ENCODE measurements around the gene PLA2G7. TPM values are rescaled to one million over a fixed set of nuclear protein-coding genes. Genes with fewer than 3 reads are reported as not detected.
A peak's percentile ranks its signal among the peaks of the same experiment; 100 is the strongest.

PLA2G7 gene
- total and polyA plus RNA-seq, 5 donors: 0.16 to 0.71 (median 0.34) TPM

DNA sequence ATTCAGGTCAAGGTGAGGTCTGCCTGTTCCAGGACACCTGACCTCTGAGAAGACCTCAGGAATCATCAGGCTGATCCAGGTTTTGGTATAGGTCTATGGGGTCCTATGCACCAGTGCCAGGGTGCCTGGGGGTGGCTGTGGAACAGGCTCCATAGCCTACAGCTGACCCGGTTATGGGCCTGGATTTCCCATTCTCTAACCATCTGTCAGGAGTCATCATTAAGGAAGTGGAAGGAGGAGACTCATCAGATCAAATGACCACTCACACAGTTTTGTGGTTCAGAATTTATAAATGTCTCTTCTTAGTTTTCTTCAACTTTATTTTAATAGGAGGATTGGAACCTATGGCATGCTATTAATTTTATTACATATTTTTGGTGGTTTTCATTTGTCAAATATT is 14.8 kb downstream of the PLA2G7 start:
- WGBS: 68% methylated on average over 1 of the region's 1 CpG
- ATAC-seq (no peak), DNase-seq (peak in 1 of 3 donors; percentile 36)
- intact Hi-C loops (cut with DNase I): no loop called here
- H3K9me3 ChIP-seq (ENCODE audit: control insufficient read depth, low read length): no peaks in the 10 kb centered on the region
- no peak overlapping the region for H3K4me3 ChIP-seq (ENCODE audit: low read length)
- no peaks in the 10 kb centered on the region for H3K27me3 ChIP-seq (ENCODE audit: control insufficient read depth, insufficient read depth)
- no peak overlapping the region for H3K27ac ChIP-seq (ENCODE audit: low read length)
- no peaks in the 10 kb centered on the region for H3K4me1 ChIP-seq (ENCODE audit: control insufficient read depth, insufficient read depth, low read length)

- H3K27ac ChIP-seq (ENCODE audit: low read length): no peak overlapping the region
- DNase-seq (no peak), ATAC-seq (no peak)
- H3K9me3 ChIP-seq (ENCODE audit: control insufficient read depth, low read length): no peaks in the 10 kb centered on the region
- no peaks in the 10 kb centered on the region for H3K4me1 ChIP-seq (ENCODE audit: control insufficient read depth, insufficient read depth, low read length)
- 39% methylated on average over 1 of the region's 1 CpG for WGBS
- intact Hi-C loops (cut with DNase I): no loop called here
- no peaks in the 10 kb centered on the region for H3K27me3 ChIP-seq (ENCODE audit: control insufficient read depth, insufficient read depth)
- no peak overlapping the region for H3K4me3 ChIP-seq (ENCODE audit: low read length)
Measured at GRCh38 chr6:46719099-46719498, 16.1 kb downstream of the PLA2G7 start.

DNA sequence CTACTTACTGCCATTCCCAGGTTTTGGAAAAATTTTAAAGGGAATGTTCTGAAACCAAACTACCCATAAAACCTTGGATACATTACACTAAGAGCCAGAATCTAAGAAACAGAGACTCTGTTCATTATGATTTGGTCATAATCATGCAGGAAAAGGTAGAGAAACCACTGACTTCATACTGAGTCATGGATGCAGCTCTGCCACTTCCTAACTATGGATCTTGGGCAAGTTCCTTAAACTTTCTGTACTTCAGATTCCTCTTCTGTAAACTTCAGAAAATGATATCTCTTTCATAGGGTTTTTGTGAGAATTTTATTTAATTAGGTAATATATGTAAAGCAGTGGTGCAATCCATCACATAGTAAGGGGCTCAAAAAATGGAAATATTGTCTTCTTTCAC is 20.0 kb downstream of the PLA2G7 start:
- no peak overlapping the region for H3K27ac ChIP-seq (ENCODE audit: low read length)
- no peak for ATAC-seq

DNA sequence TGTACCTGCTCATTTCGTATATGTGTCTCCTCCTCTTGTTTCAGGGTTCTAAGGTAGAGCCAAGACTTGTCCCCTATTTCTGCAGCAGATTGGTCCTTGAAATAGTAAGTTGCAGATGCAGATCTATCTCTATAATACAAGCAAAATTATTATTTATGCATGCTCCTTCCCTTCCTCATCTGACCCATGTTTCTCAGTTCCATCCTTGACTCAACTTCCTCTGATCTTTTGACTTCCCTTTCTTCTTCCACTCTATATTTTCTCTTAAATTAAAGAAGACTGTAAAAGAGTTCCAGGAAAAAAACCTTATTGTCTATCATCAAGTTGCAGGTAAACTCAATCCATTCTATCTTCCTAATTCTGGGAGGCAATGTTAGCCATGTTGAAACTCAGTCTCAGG is 23.7 kb downstream of the PLA2G7 start:
- Histone ChIP-seq H3K27ac (ENCODE audit: low read length) (no peak overlapping the region), H3K4me1 (ENCODE audit: control insufficient read depth, insufficient read depth, low read length) (no peaks in the 10 kb centered on the region), H3K27me3 (ENCODE audit: control insufficient read depth, insufficient read depth) (no peaks in the 10 kb centered on the region), H3K4me3 (ENCODE audit: low read length) (no peak overlapping the region), H3K9me3 (ENCODE audit: control insufficient read depth, low read length) (no peaks in the 10 kb centered on the region)
- intact Hi-C loops (cut with DNase I): no loop called here
- WGBS: 79% methylated on average over 1 of the region's 1 CpG
- DNase-seq (no peak), ATAC-seq (no peak)

More for the DNA sequence above, 20.0 kb downstream of the PLA2G7 start:
- H3K4me1 ChIP-seq (ENCODE audit: control insufficient read depth, insufficient read depth, low read length): no peaks in the 10 kb centered on the region
- no peaks in the 10 kb centered on the region for H3K27me3 ChIP-seq (ENCODE audit: control insufficient read depth, insufficient read depth)
- H3K9me3 ChIP-seq (ENCODE audit: control insufficient read depth, low read length): no peaks in the 10 kb centered on the region
- no peak for DNase-seq
- intact Hi-C loops (cut with DNase I): no loop called here
- no peak overlapping the region for H3K4me3 ChIP-seq (ENCODE audit: low read length)

DNA sequence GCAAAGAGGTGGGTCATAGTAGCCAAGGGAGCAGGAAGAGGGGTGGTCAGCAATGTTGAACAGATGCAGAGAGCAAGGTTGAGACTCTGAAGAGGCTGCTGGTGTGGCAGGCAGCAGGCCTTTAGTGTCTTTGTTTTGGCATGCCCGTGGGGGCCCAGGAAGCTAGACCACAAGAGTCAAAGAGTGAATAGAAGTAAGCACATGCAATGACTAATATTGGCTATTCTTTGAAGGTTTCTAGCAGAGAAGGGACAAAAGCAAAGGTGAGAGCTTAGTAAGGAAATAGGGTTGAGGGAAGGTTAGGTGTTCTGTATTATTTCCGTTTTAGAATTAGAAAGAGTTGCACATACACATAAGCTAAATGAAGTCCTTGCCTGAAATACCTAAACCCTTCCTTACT is 28.7 kb downstream of the PLA2G7 start:
- H3K27me3 ChIP-seq (ENCODE audit: control insufficient read depth, insufficient read depth): no peaks in the 10 kb centered on the region
- H3K4me1 ChIP-seq (ENCODE audit: control insufficient read depth, insufficient read depth, low read length): no peaks in the 10 kb centered on the region
- H3K27ac ChIP-seq (ENCODE audit: low read length): no peak overlapping the region
- H3K4me3 ChIP-seq (ENCODE audit: low read length): no peak overlapping the region
- intact Hi-C loops (cut with DNase I): loop anchor here in 2 of 4 donors (10.0 kb wide), 2 partner anchors 68 to 78 kb away; no protein-coding TSS in a partner anchor
- ATAC-seq (no peak), DNase-seq (no peak)
- no peaks in the 10 kb centered on the region for H3K9me3 ChIP-seq (ENCODE audit: control insufficient read depth, low read length)
- WGBS: 87% methylated on average over 2 of the region's 2 CpGs

DNA sequence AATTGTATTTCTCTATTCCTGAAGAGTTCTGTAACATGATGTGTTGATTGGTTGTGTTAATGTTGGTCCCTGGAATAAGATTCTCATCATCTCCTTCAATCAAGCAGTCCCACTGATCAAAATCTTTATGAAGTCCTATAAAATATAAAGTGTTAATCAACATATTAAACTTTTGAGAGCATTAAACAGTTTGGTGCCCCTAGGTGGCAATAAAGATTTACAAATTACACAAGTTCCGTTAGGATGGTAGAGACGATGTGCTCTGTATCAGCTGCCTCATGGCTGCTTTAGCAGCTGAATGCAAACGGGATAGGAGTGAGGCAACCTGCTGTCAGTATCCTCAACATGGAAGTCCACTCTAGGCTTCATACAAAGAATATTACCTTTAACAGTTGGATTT is 30.6 kb downstream of the PLA2G7 start:
- WGBS: 3% methylated on average over 3 of the region's 3 CpGs
- DNase-seq (no peak), ATAC-seq (peak in 1 of 2 donors; percentile 64)
- H3K9me3 ChIP-seq (ENCODE audit: control insufficient read depth, low read length): no peaks in the 10 kb centered on the region
- H3K27me3 ChIP-seq (ENCODE audit: control insufficient read depth, insufficient read depth): no peaks in the 10 kb centered on the region
- no peak overlapping the region for H3K4me3 ChIP-seq (ENCODE audit: low read length)
- no peaks in the 10 kb centered on the region for H3K4me1 ChIP-seq (ENCODE audit: control insufficient read depth, insufficient read depth, low read length)
- intact Hi-C loops (cut with DNase I): loop anchor here in 2 of 4 donors (10.0 kb wide), 2 partner anchors 70 to 80 kb away; no protein-coding TSS in a partner anchor
- no peak overlapping the region for H3K27ac ChIP-seq (ENCODE audit: low read length)

GRCh38 chr6:46699970-46700369 is 35.2 kb downstream of the PLA2G7 start:
- H3K27ac ChIP-seq (ENCODE audit: low read length): no peak overlapping the region
- no peaks in the 10 kb centered on the region for H3K4me1 ChIP-seq (ENCODE audit: control insufficient read depth, insufficient read depth, low read length)
- ATAC-seq (no peak), DNase-seq (no peak)
- no peak overlapping the region for H3K4me3 ChIP-seq (ENCODE audit: low read length)
- no peaks in the 10 kb centered on the region for H3K27me3 ChIP-seq (ENCODE audit: control insufficient read depth, insufficient read depth)
- 81% methylated on average over 1 of the region's 1 CpG for WGBS
- H3K9me3 ChIP-seq (ENCODE audit: control insufficient read depth, low read length): no peaks in the 10 kb centered on the region
- intact Hi-C loops (cut with DNase I): loop anchor here in 2 of 4 donors (10.0 kb wide), 2 partner anchors 75 to 85 kb away; no protein-coding TSS in a partner anchor

- Histone ChIP-seq H3K27ac (ENCODE audit: low read length) (no peak overlapping the region), H3K27me3 (ENCODE audit: control insufficient read depth, insufficient read depth) (no peaks in the 10 kb centered on the region), H3K9me3 (ENCODE audit: control insufficient read depth, low read length) (no peaks in the 10 kb centered on the region), H3K4me3 (ENCODE audit: low read length) (no peak overlapping the region), H3K4me1 (ENCODE audit: control insufficient read depth, insufficient read depth, low read length) (no peaks in the 10 kb centered on the region)
- DNase-seq (no peak), ATAC-seq (no peak)
- intact Hi-C loops (cut with DNase I): no loop called here
- 47% methylated on average over 1 of the region's 1 CpG for WGBS
Measured at GRCh38 chr6:46690911-46691451, 44.2 kb downstream of the PLA2G7 start.

DNA sequence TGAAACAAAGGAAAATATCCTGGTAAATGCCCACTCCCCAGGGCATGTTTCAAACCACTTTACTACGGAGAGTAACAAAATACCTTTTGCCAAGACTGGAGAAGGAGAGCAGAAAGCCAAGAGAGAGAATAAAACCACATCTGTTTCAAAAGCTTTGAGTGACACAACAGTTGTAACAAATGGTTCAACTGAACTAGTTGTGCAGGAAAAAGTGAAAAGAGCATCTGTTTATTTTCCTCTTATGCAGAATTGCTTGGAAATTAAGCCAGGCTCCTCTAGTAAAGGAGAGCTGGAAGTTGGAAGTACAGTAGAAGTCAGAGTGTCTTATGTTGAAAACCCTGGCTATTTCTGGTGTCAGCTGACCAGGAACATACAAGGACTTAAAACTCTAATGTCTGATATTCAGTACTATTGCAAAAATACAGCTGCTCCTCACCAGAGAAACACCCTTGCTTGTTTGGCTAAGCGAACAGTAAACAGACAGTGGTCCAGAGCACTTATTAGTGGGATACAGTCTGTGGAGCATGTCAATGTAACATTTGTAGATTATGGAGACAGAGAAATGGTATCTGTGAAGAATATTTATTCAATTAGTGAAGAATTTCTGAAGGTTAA is 44.9 kb downstream of the PLA2G7 start:
- WGBS: 69% methylated on average over 2 of the region's 2 CpGs

DNA sequence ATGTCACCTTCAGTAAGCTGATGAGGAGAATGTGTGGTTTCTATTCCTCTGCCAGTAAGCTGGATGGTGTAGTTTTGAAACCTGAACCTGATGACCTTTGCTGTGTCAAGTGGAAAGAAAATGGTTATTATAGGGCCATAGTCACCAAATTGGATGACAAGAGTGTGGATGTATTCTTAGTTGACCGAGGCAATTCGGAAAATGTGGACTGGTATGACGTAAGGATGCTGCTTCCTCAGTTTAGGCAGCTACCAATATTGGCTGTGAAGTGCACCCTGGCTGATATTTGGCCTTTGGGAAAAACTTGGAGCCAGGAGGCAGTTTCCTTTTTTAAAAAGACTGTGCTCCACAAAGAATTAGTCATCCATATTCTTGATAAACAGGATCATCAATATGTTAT is 45.5 kb downstream of the PLA2G7 start:
- ATAC-seq: peak in 1 of 2 donors; percentile 51
- no peak overlapping the region for H3K27ac ChIP-seq (ENCODE audit: low read length)
- no peak for DNase-seq
- H3K27me3 ChIP-seq (ENCODE audit: control insufficient read depth, insufficient read depth): no peaks in the 10 kb centered on the region
- intact Hi-C loops (cut with DNase I): no loop called here
- 83% methylated on average over 3 of the region's 3 CpGs for WGBS
- no peaks in the 10 kb centered on the region for H3K9me3 ChIP-seq (ENCODE audit: control insufficient read depth, low read length)
- H3K4me1 ChIP-seq (ENCODE audit: control insufficient read depth, insufficient read depth, low read length): no peaks in the 10 kb centered on the region
- H3K4me3 ChIP-seq (ENCODE audit: low read length): no peak overlapping the region

More for the DNA sequence above, 44.9 kb downstream of the PLA2G7 start:
- H3K4me1 ChIP-seq (ENCODE audit: control insufficient read depth, insufficient read depth, low read length): no peaks in the 10 kb centered on the region
- DNase-seq (no peak), ATAC-seq (no peak)
- H3K9me3 ChIP-seq (ENCODE audit: control insufficient read depth, low read length): no peaks in the 10 kb centered on the region
- H3K27me3 ChIP-seq (ENCODE audit: control insufficient read depth, insufficient read depth): no peaks in the 10 kb centered on the region
- H3K4me3 ChIP-seq (ENCODE audit: low read length): no peak overlapping the region
- intact Hi-C loops (cut with DNase I): no loop called here
- no peak overlapping the region for H3K27ac ChIP-seq (ENCODE audit: low read length)

- no peaks in the 10 kb centered on the region for H3K9me3 ChIP-seq (ENCODE audit: control insufficient read depth, low read length)
- WGBS: 93% methylated on average over 13 of the region's 13 CpGs
- no peak overlapping the region for H3K27ac ChIP-seq (ENCODE audit: low read length)
- H3K4me3 ChIP-seq (ENCODE audit: low read length): no peak overlapping the region
- DNase-seq (no peak), ATAC-seq (peak in 1 of 2 donors; percentile 26)
- intact Hi-C loops (cut with DNase I): no loop called here
- no peaks in the 10 kb centered on the region for H3K27me3 ChIP-seq (ENCODE audit: control insufficient read depth, insufficient read depth)
- no peaks in the 10 kb centered on the region for H3K4me1 ChIP-seq (ENCODE audit: control insufficient read depth, insufficient read depth, low read length)
Measured at GRCh38 chr6:46688966-46689335, 46.2 kb downstream of the PLA2G7 start.

Measured in right cardiac atrium (tissue), 5 donors.